ENCODE data around the gene MOB2.

- TF ChIP-seq EZH2 (IDR thresholded peaks at IDR 0.05; ENCODE audit: insufficient read depth, low read length) (no peak), CTCF (IDR thresholded peaks at IDR 0.05; ENCODE audit: insufficient read depth, low read depth, low read length) (no peak)
These were observed 23.5 kb downstream of the MOB2 start for GRCh38 chr11:1463056-1463455.
